MM.1S (cell line): Measurements from ENCODE around the gene LRPAP1.

Experiments
- DNase-seq: peaks from one replicate; pipeline ENCODE4 v3.0.0-alpha.2; 2015
- H2AFZ ChIP-seq: fragments of 300-600 bp; sonication (generic); 2 replicates; pipeline ENCODE4 v1.6.0; 2016; ENCODE audit warnings: antibody characterized with exemption, low read length
- H3F3A ChIP-seq: fragments of 300-600 bp; sonication (generic); 2 replicates; pipeline ENCODE4 v1.6.1; 2016; ENCODE audit warnings: mild to moderate bottlenecking, antibody characterized with exemption, low read length, moderate library complexity, mixed read lengths; ENCODE audit not compliant: insufficient read depth
- H3K27ac ChIP-seq: fragments of 300-600 bp; sonication (generic); 2 replicates; pipeline ENCODE4 v1.5.1; 2016; ENCODE audit warnings: mild to moderate bottlenecking, low read length
- H3K27me3 ChIP-seq: fragments of 300-600 bp; sonication (generic); replicated peaks from 2 replicates; pipeline ENCODE4 v1.6.0; 2016; ENCODE audit warnings: low read length; ENCODE audit not compliant: insufficient read depth
- H3K36me3 ChIP-seq: fragments of 300-600 bp; sonication (generic); replicated peaks from 2 replicates; pipeline ENCODE4 v1.6.1; 2016; ENCODE audit warnings: mild to moderate bottlenecking, low read length, mixed read lengths; ENCODE audit not compliant: insufficient read depth
- H3K4me1 ChIP-seq: fragments of 300-600 bp; sonication (generic); 2 replicates; pipeline ENCODE4 v1.6.1; 2016; ENCODE audit warnings: low read length, mixed read lengths
- H3K4me2 ChIP-seq: fragments of 300-600 bp; sonication (generic); 2 replicates; pipeline ENCODE4 v1.6.0; 2016; ENCODE audit warnings: low read depth, low read length
- H3K4me3 ChIP-seq: fragments of 300-600 bp; sonication (generic); 2 replicates; pipeline ENCODE4 v1.5.1; 2016; ENCODE audit warnings: low read length, mixed read lengths
- H3K79me2 ChIP-seq: fragments of 300-600 bp; sonication (generic); 2 replicates; pipeline ENCODE4 v1.6.1; 2016; ENCODE audit warnings: mixed run types, low read length, mixed read lengths
- H3K9ac ChIP-seq: fragments of 300-600 bp; sonication (generic); 2 replicates; pipeline ENCODE4 v1.6.1; 2016; ENCODE audit warnings: low read length, mixed read lengths
- H3K9me2 ChIP-seq: fragments of 300-600 bp; sonication (generic); replicated peaks from 2 replicates; pipeline ENCODE4 v1.6.1; 2016; ENCODE audit warnings: mild to moderate bottlenecking, low read length, mixed read lengths; ENCODE audit not compliant: insufficient read depth
- H3K9me3 ChIP-seq: fragments of 300-600 bp; sonication (generic); replicated peaks from 2 replicates; pipeline ENCODE4 v1.6.1; 2016; ENCODE audit warnings: mild to moderate bottlenecking, low read length, mixed read lengths; ENCODE audit not compliant: insufficient read depth
- H4K20me1 ChIP-seq: fragments of 300-600 bp; sonication (generic); 2 replicates; pipeline ENCODE4 v1.6.1; 2016; ENCODE audit warnings: mild to moderate bottlenecking, low read length, moderate library complexity, mixed read lengths; ENCODE audit not compliant: insufficient read depth
- EZH2 ChIP-seq: fragments of 300-600 bp; sonication (generic); optimal IDR thresholded peaks from 2 replicates; pipeline ENCODE3; 2017; ENCODE audit warnings: low read depth, mild to moderate bottlenecking, antibody characterized with exemption, low read length, mixed read lengths
- EZH2phosphoT487 ChIP-seq: fragments of 300-600 bp; sonication (generic); IDR thresholded peaks from 2 replicates; pipeline ENCODE4 v1.6.1; 2018; ENCODE audit warnings: antibody characterized with exemption, low read length
- TF ChIP-seq, protein P1 (sequence below): fragments of 300-600 bp; sonication (generic); IDR thresholded peaks from 2 replicates; pipeline ENCODE4 v1.5.1; 2016; ENCODE audit warnings: antibody characterized with exemption, low read length, mixed read lengths

LRPAP1 gene

DNA sequence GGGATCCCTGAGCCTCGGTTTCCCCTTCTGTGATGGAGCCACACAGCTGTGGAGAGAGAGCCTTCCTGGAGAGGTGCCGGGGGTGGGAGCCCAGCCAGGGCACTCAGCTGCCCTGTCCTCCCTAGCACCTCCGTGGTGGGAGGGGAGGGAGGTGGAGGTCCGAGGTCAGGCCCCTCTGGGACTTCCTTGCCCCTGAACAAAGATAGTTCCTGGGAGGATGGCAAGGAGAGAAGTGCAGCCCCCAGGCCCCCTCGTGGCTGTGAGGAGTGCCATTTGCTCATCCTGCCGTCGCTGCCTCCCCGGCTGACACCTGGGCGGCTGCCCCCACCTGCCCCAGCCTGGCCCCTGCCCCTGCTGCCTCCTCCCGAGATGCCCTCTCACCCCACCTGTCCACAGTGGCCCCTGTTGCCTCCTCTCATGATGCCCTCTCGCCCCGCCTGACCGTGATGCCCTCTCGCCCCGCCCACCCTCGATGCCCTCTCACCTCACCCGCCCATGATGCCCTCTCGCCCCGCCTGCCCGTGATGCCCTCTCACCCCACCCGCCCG is 56.4 kb downstream of the LRPAP1 start:
- H3F3A ChIP-seq: no peaks in the 10 kb centered on the region
- no peak overlapping the region for H3K4me2 ChIP-seq
- H3K27ac ChIP-seq: no peak overlapping the region
- no peaks in the 10 kb centered on the region for H3K9me2 ChIP-seq
- H3K4me1 ChIP-seq: no peaks in the 10 kb centered on the region
- H2AFZ ChIP-seq: no peak overlapping the region
- H3K4me3 ChIP-seq: no peak overlapping the region
- DNase-seq: no peak
- H3K36me3 ChIP-seq: no peaks in the 10 kb centered on the region
- no peaks in the 10 kb centered on the region for H4K20me1 ChIP-seq
- H3K79me2 ChIP-seq: no peaks in the 10 kb centered on the region
- TF ChIP-seq, protein P1, sequence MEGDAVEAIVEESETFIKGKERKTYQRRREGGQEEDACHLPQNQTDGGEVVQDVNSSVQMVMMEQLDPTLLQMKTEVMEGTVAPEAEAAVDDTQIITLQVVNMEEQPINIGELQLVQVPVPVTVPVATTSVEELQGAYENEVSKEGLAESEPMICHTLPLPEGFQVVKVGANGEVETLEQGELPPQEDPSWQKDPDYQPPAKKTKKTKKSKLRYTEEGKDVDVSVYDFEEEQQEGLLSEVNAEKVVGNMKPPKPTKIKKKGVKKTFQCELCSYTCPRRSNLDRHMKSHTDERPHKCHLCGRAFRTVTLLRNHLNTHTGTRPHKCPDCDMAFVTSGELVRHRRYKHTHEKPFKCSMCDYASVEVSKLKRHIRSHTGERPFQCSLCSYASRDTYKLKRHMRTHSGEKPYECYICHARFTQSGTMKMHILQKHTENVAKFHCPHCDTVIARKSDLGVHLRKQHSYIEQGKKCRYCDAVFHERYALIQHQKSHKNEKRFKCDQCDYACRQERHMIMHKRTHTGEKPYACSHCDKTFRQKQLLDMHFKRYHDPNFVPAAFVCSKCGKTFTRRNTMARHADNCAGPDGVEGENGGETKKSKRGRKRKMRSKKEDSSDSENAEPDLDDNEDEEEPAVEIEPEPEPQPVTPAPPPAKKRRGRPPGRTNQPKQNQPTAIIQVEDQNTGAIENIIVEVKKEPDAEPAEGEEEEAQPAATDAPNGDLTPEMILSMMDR: no peak
- no peak for TF ChIP-seq EZH2phosphoT487
- TF ChIP-seq EZH2: no peak
- peaks cover 93% of the 10 kb centered on the region for H3K27me3 ChIP-seq
- no peaks in the 10 kb centered on the region for H3K9me3 ChIP-seq
- no peak overlapping the region for H3K9ac ChIP-seq

DNA sequence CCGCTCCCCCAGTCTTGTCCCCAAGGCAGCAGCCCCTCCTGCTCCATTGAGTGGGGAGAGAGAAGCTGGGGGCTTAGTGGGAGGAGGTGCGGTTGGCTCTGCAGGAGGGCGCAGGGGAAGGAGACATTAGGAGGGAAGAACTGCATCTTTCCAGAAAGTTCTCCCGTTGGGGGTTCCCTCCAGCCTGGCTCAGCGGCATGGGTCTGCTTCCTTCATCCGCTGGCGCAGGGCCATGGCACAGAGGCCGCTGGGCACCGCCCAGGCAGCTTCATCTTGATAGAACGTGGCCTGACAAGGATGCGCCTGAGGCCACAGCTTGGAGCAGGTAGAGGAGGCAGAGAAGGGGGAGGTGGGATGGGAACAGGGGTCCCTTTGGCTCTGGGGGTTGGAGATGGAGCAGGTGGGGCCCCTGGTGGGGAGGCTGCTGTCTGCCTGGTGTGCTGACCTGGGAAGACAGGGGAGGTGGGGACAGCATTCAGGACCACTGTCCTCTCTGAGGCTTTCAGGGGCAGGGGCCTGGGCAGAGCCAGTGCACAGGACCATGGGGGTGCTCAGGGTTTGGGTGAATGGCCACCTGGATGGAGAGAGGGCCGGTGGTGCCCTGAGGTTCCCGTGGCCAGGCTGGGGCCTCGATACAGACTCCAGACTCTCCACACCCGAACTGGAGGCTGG is 57.0 kb downstream of the LRPAP1 start:
- Histone ChIP-seq H3K27ac (no peak overlapping the region), H3K4me1 (no peaks in the 10 kb centered on the region), H3F3A (no peaks in the 10 kb centered on the region), H3K27me3 (peaks cover 96% of the 10 kb centered on the region), H3K9me3 (no peaks in the 10 kb centered on the region), H2AFZ (no peak overlapping the region), H4K20me1 (no peaks in the 10 kb centered on the region), H3K36me3 (no peaks in the 10 kb centered on the region), H3K9me2 (no peaks in the 10 kb centered on the region), H3K79me2 (no peaks in the 10 kb centered on the region), H3K9ac (no peak overlapping the region), H3K4me2 (no peak overlapping the region), H3K4me3 (no peak overlapping the region)
- DNase-seq: no peak
- TF ChIP-seq EZH2 (no peak), EZH2phosphoT487 (no peak)
- TF ChIP-seq, protein P1: no peak

DNA sequence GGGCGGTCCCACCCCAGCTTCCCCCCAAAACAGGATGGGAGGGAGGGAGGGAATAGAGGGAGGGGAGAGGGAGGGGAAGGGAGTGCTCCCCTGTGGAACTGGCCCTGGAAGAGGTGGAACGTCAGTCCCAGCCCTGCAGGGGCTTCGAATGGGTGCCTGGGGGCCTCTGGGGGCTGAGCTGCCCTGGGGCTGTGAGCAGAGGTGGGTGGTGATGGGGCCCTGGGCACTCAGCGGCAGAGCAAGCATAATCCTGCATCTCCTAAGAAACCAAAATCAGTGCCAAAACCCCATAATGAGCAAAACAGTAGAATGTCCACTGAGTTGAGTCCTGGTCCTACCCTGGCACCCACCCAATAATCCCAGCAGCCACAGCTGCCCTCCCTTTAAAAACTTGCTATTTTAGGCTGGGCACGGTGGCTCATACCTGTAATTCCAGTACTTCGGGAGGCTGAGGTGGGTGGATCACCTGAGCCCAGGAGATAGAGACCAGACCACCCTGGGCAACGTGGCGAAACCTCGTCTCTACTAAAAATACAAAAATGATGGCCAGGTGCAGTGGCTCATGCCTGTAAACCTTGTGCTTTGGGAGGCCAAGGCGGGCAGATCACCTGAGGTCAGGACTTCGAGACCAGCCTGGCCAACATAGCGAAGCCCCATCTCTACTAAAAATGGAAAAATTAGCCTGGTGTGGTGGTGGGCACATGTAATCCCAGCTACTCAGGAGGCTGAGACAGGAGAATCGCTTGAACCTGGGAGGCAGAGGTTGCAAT is 58.0 kb downstream of the LRPAP1 start:
- Histone ChIP-seq H3K79me2 (no peaks in the 10 kb centered on the region), H2AFZ (no peak overlapping the region), H4K20me1 (no peaks in the 10 kb centered on the region), H3K27me3 (peaks cover 95% of the 10 kb centered on the region), H3K36me3 (no peaks in the 10 kb centered on the region), H3K4me3 (no peak overlapping the region), H3K9me3 (no peaks in the 10 kb centered on the region), H3K27ac (no peak overlapping the region), H3K4me2 (no peak overlapping the region), H3F3A (no peaks in the 10 kb centered on the region), H3K9ac (no peak overlapping the region), H3K9me2 (no peaks in the 10 kb centered on the region), H3K4me1 (no peaks in the 10 kb centered on the region)
- TF ChIP-seq, protein P1: no peak
- TF ChIP-seq EZH2: no peak
- no peak for TF ChIP-seq EZH2phosphoT487
- no peak for DNase-seq
